NCI-H226 (cell line): ENCODE measurements around the gene PRRC2A.

ENCODE experiments used
- DNase-seq: peaks from one replicate; pipeline ENCODE4 v3.0.0-alpha.2; 2015

Gene PRRC2A

GRCh38 chr6:31626952-31627351 lies 6.4 kb downstream of the PRRC2A start:
- DNase-seq: no peak

DNA sequence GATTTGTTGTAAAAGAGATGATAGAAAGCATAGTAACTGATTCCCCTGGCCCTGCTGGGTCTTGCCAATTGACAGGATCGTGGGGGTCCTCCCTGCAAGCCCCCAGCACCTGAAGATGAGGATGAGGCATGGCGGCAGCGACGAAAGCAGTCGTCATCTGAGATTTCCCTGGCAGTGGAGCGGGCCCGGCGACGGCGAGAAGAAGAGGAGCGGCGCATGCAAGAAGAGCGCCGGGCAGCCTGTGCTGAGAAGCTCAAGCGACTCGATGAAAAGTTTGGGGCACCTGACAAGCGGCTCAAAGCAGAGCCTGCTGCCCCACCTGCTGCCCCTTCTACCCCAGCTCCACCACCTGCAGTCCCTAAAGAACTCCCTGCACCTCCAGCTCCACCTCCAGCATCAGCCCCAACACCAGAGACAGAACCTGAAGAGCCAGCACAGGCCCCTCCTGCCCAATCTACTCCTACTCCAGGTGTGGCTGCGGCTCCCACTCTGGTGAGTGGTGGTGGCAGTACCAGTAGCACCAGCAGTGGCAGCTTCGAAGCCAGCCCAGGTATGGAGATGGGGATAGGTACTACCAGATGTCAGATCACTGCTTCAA lies 7.3 kb downstream of the PRRC2A start:
- no peak for DNase-seq

GRCh38 chr6:31629014-31629413 lies 8.5 kb downstream of the PRRC2A start:
- no peak for DNase-seq

DNA sequence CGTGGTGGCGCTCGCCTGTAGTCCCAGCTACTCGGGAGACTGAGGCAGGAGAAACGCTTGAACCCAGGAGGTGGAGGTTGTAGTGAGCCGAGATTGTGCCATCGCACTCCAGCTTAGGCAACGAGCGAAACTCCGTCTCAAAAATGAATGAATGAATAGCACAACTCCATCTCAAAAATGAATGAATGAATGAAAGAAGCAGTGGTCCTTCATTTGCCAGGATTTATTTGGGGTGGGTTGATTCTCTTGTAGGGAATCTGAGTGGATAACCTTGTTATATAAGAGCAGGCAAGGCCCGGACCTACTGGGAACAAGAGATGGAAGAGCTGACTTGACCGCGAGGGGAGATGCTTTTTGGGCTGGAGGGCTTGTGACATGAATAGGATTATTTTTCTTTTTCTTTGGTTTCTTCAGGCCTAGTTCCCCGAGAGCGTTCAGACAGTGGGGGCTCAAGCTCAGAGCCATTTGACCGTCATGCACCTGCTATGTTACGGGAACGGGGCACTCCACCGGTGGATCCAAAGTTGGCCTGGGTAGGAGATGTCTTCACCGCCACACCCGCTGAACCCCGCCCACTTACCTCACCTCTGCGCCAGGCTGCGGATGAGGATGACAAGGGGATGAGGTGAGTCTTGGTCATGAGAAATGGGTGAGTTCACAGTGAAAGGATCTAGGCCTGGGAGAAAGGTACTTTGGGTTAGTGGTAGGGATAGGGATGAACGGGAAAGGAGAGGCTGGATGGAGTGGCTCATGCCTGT lies 9.8 kb downstream of the PRRC2A start:
- DNase-seq: no peak

DNA sequence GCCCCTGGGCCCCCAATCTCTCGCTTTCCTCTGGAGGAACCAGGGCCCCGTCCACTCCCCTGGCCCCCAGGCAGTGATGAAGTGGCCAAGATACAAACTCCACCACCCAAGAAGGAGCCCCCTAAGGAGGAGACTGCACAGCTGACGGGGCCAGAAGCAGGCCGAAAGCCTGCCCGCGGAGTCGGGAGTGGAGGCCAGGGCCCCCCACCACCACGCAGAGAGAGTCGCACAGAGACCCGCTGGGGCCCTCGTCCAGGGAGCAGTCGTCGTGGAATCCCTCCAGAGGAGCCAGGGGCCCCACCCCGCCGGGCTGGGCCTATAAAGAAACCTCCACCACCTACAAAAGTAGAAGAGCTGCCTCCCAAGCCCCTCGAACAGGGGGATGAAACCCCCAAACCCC lies 10.7 kb downstream of the PRRC2A start:
- no peak for DNase-seq

GRCh38 chr6:31631681-31632278 lies 11.3 kb downstream of the PRRC2A start:
- no peak for DNase-seq

DNA sequence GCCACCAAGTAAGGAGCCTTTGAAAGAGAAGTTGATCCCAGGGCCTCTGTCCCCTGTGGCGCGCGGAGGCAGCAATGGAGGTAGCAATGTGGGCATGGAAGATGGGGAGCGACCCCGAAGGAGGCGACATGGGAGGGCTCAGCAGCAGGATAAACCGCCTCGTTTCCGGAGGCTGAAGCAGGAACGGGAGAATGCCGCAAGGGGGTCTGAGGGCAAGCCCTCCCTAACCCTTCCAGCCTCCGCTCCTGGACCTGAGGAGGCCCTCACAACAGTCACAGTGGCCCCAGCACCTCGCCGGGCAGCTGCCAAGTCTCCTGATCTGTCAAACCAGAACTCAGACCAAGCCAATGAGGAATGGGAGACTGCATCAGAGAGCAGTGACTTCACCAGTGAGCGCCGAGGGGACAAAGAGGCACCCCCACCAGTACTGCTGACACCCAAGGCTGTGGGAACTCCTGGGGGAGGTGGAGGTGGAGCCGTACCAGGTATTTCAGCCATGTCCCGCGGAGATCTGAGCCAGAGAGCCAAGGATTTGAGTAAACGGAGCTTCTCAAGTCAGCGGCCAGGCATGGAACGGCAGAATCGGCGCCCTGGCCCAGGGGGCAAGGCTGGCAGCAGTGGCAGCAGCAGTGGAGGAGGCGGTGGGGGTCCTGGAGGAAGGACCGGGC lies 11.9 kb downstream of the PRRC2A start:
- no peak for DNase-seq

GRCh38 chr6:31633447-31633846 lies 12.9 kb downstream of the PRRC2A start:
- DNase-seq: no peak

- DNase-seq: no peak
These were observed 13.6 kb downstream of the PRRC2A start for GRCh38 chr6:31634131-31634530.

DNA sequence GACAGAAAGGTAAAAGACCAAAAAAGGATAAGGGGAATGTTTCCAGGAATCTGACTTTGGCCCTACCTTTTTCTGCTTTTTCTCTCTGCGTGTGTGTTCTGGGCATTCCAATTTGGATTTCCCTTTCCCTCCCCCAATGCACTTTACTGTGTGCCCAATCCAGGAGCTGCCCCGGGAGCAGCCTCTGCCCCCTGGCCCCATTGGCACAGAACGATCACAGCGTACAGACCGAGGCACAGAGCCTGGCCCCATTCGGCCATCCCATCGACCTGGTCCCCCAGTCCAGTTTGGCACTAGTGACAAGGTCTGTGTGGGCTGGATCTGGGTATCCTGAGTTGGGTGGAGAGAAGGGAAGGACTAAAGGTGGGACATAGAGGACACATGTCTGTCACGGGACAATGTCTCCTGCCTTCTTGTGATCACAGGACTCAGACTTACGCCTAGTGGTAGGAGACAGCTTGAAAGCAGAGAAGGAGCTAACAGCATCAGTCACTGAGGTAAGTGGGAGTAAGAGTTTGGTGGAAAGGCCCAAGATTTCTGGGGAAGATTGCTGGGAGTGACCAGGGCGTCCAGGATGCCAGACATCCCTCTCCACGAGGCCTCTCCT lies 14.6 kb downstream of the PRRC2A start:
- DNase-seq: no peak

GRCh38 chr6:31636698-31637596 lies 16.4 kb downstream of the PRRC2A start:
- DNase-seq: no peak

GRCh38 chr6:31639043-31639442 lies 18.5 kb downstream of the PRRC2A start:
- no peak for DNase-seq

GRCh38 chr6:31639449-31639861 lies 18.9 kb downstream of the PRRC2A start:
- no peak for DNase-seq

- no peak for DNase-seq
These were observed 20.1 kb downstream of the PRRC2A start for GRCh38 chr6:31640612-31641011.

DNA sequence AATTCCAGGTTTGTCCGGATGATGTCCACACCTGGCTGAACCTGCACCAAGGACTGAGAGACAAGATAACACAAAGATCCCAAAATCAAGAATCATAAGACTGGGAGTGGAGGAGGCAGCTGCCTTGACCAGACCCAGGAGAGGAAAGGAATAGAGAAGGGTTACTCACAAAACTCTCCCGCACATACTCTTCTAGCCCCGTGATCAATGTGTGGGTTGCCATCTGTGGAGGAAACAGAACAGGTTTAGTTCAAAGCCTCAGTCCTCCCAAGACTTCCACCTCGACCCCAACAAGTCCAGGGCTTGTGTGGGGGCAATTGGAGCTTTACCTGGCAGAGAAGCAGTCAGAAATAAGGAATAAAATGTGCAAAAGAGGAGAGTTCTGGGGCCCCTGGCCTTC lies 20.9 kb downstream of the PRRC2A start:
- no peak for DNase-seq

DNA sequence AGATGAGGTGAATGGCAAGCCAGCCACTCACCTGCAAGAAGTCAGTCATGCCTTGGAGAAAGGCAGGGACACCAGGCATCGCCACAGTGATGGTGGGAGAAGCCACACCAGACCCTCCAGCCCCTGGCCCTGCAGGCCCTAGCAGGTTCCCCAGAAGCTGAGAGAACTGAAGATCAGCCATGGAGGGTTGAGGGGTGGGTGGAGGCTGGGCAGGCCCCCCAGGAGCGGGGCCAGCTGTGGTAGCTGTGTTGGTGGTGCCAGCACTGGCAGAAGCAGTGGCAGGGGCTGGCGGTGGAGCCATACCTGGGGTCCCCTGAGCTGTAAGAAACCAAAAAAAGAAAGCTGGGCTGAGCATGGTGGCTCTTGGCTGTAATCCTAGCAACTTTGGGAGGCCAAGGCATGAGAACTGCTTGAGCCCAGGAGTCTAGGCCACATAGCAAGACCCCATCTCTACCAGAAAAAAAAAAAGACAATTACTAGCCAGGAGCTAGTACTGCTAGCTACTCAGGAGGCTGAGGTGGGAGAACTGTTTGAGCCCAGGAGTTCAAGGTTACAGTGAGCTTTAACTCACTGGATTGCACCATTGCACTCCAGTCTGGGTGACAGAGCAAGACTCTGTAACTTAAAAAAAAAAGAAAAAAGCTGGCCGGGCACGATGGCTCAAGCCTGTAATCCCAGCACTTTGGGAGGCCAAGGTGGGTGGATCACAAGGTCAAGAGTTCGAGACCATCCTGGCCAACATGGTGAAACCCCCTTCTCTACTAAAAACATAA lies 22.5 kb downstream of the PRRC2A start:
- no peak for DNase-seq

- DNase-seq: no peak
These were observed 23.4 kb downstream of the PRRC2A start for GRCh38 chr6:31643818-31644454.

DNA sequence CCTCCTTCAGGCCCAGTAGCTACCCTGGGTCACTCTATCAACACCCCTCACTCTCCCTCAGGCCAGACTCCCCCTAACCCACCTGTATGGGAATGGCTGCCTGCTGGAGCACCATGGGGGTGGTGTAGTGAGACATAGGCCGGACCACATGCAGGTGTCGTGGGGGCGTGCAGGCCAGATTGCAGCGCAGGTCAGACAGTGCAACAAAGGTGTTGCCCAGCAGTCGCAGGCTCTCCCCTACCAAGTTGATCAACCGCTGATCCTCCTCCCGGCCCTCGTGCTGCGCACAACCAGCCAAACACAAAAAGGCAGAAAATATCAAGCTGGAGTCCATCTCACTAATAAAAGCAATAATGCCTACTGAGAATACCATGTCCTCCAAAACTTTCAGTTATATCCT lies 24.8 kb downstream of the PRRC2A start:
- DNase-seq: no peak

DNA sequence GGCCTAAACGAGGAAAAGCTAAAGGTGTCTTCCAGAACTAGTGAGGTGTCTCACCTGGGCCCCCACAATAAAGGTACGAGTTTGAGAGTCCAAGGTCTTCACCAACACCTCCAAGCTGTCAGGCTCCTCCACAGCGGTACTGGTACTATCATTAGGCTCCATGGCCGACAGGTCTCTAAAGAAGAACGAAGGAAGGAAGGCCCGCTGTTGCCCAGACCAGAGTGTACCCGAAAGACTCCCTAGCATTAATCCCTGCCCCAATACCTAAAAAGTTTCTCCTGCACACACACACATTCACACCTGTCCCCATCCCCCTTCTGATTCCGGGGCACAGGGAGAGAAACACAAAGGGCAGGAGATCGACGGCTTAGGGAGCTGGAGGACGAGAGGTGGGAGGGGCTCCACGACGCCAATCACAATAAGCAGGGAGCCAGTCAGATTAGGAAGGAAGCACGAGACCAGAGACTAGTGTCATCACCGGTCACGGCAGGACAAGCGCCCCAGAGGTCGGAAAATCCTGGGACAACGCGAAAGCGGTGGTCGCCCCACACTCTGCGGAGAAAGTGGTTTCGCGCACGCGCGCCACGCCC lies 31.2 kb downstream of the PRRC2A start:
- peak; percentile 65 for DNase-seq

GRCh38 chr6:31652925-31653724 lies 32.6 kb downstream of the PRRC2A start:
- DNase-seq: peak; percentile 82
